RPMI7951 (cell line): ENCODE measurements around the gene POLR1D. TPM values are rescaled to one million over a fixed set of nuclear protein-coding genes. Genes with fewer than 3 reads are reported as not detected.
"Not testable (repeated sequence)": the region's sequence is repeated elsewhere in the genome, so short reads cannot be mapped to it uniquely, and the experiment has no call there.

Experiments used
- DNase-seq: peaks from one replicate; pipeline ENCODE4 v3.0.0-alpha.2; 2012; ENCODE audit warnings: low read depth
- total RNA-seq: library from RNA; depleted of rRNA; stranded (reverse); fragments of >200 nt; shearing (Covaris generic); gene quantifications from 2 replicates; pipeline ENCODE4 v1.2.3, GENCODE V29; 2014

POLR1D gene
- total RNA-seq, 1 experiment from 2014 or later: 82.1 TPM

GRCh38 chr13:27617881-27618321 lies 3.8 kb upstream of the POLR1D start:
- DNase-seq: no peak

GRCh38 chr13:27619093-27619727 lies 2.5 kb upstream of the POLR1D start:
- DNase-seq: peak; percentile 11

GRCh38 chr13:27619728-27620376 lies 1.8 kb upstream of the POLR1D start:
- DNase-seq: peak; percentile 33

- DNase-seq: peak; percentile 93
These were observed 1.1 kb upstream of the POLR1D start, which contains the start of gene LNX2 for GRCh38 chr13:27620377-27621115. TSS of gene LNX2 (minus strand) at chr13:27620529. CDS start at chr13:27581703, 38,826 bp downstream.

GRCh38 chr13:27621116-27621365 lies 651 bp upstream of the POLR1D start:
- peak; percentile 46 for DNase-seq

GRCh38 chr13:27622102-27622820 lies 569 bp downstream of the POLR1D start:
- DNase-seq: peak; percentile 8

GRCh38 chr13:27622881-27623280 lies 1.2 kb downstream of the POLR1D start:
- peak; percentile 7 for DNase-seq

GRCh38 chr13:27624071-27624470 lies 2.4 kb downstream of the POLR1D start:
- no peak for DNase-seq

GRCh38 chr13:27625839-27626238 lies 4.1 kb downstream of the POLR1D start:
- no peak for DNase-seq

GRCh38 chr13:27627380-27627779 lies 5.7 kb downstream of the POLR1D start:
- DNase-seq: no peak

GRCh38 chr13:27628081-27628480 lies 6.4 kb downstream of the POLR1D start:
- no peak for DNase-seq

GRCh38 chr13:27628766-27629165 lies 7.1 kb downstream of the POLR1D start:
- DNase-seq: not testable (repeated sequence)

- DNase-seq: peak; percentile 3
These were observed 9.5 kb downstream of the POLR1D start for GRCh38 chr13:27631156-27631555.

GRCh38 chr13:27631665-27632064 lies 10.0 kb downstream of the POLR1D start:
- DNase-seq: no peak

- no peak for DNase-seq
These were observed 10.5 kb downstream of the POLR1D start for GRCh38 chr13:27632214-27632613.

GRCh38 chr13:27632648-27633047 lies 11.0 kb downstream of the POLR1D start:
- DNase-seq: no peak

- DNase-seq: no peak
These were observed 12.5 kb downstream of the POLR1D start for GRCh38 chr13:27634231-27634630.

GRCh38 chr13:27634791-27635190 lies 13.1 kb downstream of the POLR1D start:
- no peak for DNase-seq

- no peak for DNase-seq
These were observed 13.6 kb downstream of the POLR1D start for GRCh38 chr13:27635266-27635665.

GRCh38 chr13:27636589-27637288 lies 15.0 kb downstream of the POLR1D start:
- DNase-seq: no peak

GRCh38 chr13:27637289-27637626 lies 15.6 kb downstream of the POLR1D start:
- DNase-seq: no peak

- no peak for DNase-seq
These were observed 16.3 kb downstream of the POLR1D start for GRCh38 chr13:27638001-27638400.
